ENCODE measurements around the gene IFT81. TPM values are rescaled to one million over a fixed set of nuclear protein-coding genes. Genes with fewer than 3 reads are reported as not detected.
A peak's percentile ranks its signal among the peaks of the same experiment; 100 is the strongest.

Gene IFT81
- total RNA-seq, 1 experiment from 2014 or later, result 8.5 TPM

- peak; percentile 78 for DNase-seq (ENCODE audit: unreplicated experiment)
- no peak overlapping the region for H3K4me3 Mint-ChIP-seq (ENCODE audit: unreplicated experiment)
- H3K36me3 Mint-ChIP-seq (ENCODE audit: insufficient read depth, unreplicated experiment), result no peaks in the 10 kb centered on the region
- POLR2A ChIA-PET, result interaction anchor here (1.5 to 2.6 kb wide), 2 partner anchors 78 to 331 kb away, joined by 4 to 15 read pairs; no protein-coding TSS in a partner anchor
- H3K9me3 Mint-ChIP-seq (ENCODE audit: unreplicated experiment), result no peaks in the 10 kb centered on the region
- no TSS peak for BruUV-seq (replicated peaks)
- no peaks in the 10 kb centered on the region for H3K27me3 Mint-ChIP-seq (ENCODE audit: insufficient read depth, unreplicated experiment)
- intact Hi-C loops (cut with micrococcal nuclease), result loop anchor here (1.0 to 2.0 kb wide), 5 partner anchors 124 to 502 kb away; no protein-coding TSS in a partner anchor
- no peak overlapping the region for H3K27ac Mint-ChIP-seq (ENCODE audit: low read depth, unreplicated experiment)
- TF ChIP-seq CTCF (IDR thresholded peaks at IDR 0.05; ENCODE audit: unreplicated experiment), result peak; percentile 85
- CTCF ChIA-PET, result interaction anchor here (0.6 to 3.1 kb wide), 31 partner anchors 8 to 945 kb away, joined by 3 to 51 read pairs (median 4); partner anchors contain the start of gene ARPC3
- peaks cover 7% of the 10 kb centered on the region for H3K4me1 Mint-ChIP-seq (ENCODE audit: insufficient read depth, unreplicated experiment)
Observed at GRCh38 chr12:110100315-110100970, 23.7 kb upstream of the IFT81 start.

GRCh38 chr12:110102255-110102654, 21.9 kb upstream of the IFT81 start:
- CTCF ChIA-PET, result interaction anchor here (0.8 to 3.1 kb wide), 9 partner anchors 11 to 348 kb away, joined by 3 to 51 read pairs (median 4); partner anchors contain the start of gene ARPC3
- Mint-ChIP-seq H3K9me3 (ENCODE audit: unreplicated experiment) (no peaks in the 10 kb centered on the region), H3K4me1 (ENCODE audit: insufficient read depth, unreplicated experiment) (peaks cover 7% of the 10 kb centered on the region), H3K36me3 (ENCODE audit: insufficient read depth, unreplicated experiment) (no peaks in the 10 kb centered on the region), H3K4me3 (ENCODE audit: unreplicated experiment) (no peak overlapping the region), H3K27me3 (ENCODE audit: insufficient read depth, unreplicated experiment) (no peaks in the 10 kb centered on the region), H3K27ac (ENCODE audit: low read depth, unreplicated experiment) (no peak overlapping the region)
- peak; percentile 74 for DNase-seq (ENCODE audit: unreplicated experiment)
- TF ChIP-seq CTCF (IDR thresholded peaks at IDR 0.05; ENCODE audit: unreplicated experiment), result peak; percentile 33
- intact Hi-C loops (cut with micrococcal nuclease), result no loop called here
- POLR2A ChIA-PET, result interaction anchor here (0.7 to 1.5 kb wide), 4 partner anchors 12 to 301 kb away, joined by 3 to 4 read pairs (median 3); partner anchors contain the start of gene IFT81
- BruUV-seq (replicated peaks), result no TSS peak

- POLR2A ChIA-PET, result interaction anchor here (0.6 to 1.2 kb wide), 2 partner anchors 21 to 327 kb away, joined by 3 read pairs; no protein-coding TSS in a partner anchor
- peaks cover 21% of the 10 kb centered on the region for H3K4me1 Mint-ChIP-seq (ENCODE audit: insufficient read depth, unreplicated experiment)
- no peak for TF ChIP-seq CTCF (IDR thresholded peaks at IDR 0.05; ENCODE audit: unreplicated experiment)
- no peak overlapping the region for H3K27ac Mint-ChIP-seq (ENCODE audit: low read depth, unreplicated experiment)
- no peaks in the 10 kb centered on the region for H3K27me3 Mint-ChIP-seq (ENCODE audit: insufficient read depth, unreplicated experiment)
- H3K36me3 Mint-ChIP-seq (ENCODE audit: insufficient read depth, unreplicated experiment), result no peaks in the 10 kb centered on the region
- BruUV-seq (replicated peaks), result no TSS peak
- no peak overlapping the region for H3K4me3 Mint-ChIP-seq (ENCODE audit: unreplicated experiment)
- CTCF ChIA-PET, result interaction anchor here (0.7 to 2.3 kb wide), 4 partner anchors 62 to 409 kb away, joined by 3 to 11 read pairs (median 4); no protein-coding TSS in a partner anchor
- DNase-seq (ENCODE audit: unreplicated experiment), result no peak
- H3K9me3 Mint-ChIP-seq (ENCODE audit: unreplicated experiment), result no peaks in the 10 kb centered on the region
- intact Hi-C loops (cut with micrococcal nuclease), result no loop called here
Observed at GRCh38 chr12:110104188-110105094, 19.7 kb upstream of the IFT81 start.
